Muscle layer of duodenum (tissue), 2 donors: ENCODE data around the gene HCCS.
A peak's percentile ranks its signal among the peaks of the same experiment; 100 is the strongest.

Source experiments
- H3K27ac ChIP-seq: one replicate; pipeline ENCODE4 v1.7.0; 2013; ENCODE audit warnings: mild to moderate bottlenecking, low read length
- H3K27me3 ChIP-seq: one replicate; pipeline ENCODE4 v1.7.0; 2013; ENCODE audit warnings: low read depth, mild to moderate bottlenecking, control low read depth, low read length
- H3K36me3 ChIP-seq, 2 donors: one replicate each; pipeline ENCODE4 v1.7.0; 2013; ENCODE audit warnings: low read length in 2 of 2, control low read depth in 1 of 2, mild to moderate bottlenecking in 1 of 2; ENCODE audit not compliant: insufficient read depth in 2 of 2, control insufficient read depth in 1 of 2
- H3K4me1 ChIP-seq, 2 donors: one replicate each; pipeline ENCODE4 v1.7.0; 2013; ENCODE audit warnings: low read length in 2 of 2, mild to moderate bottlenecking in 2 of 2, control low read depth in 1 of 2, moderate library complexity in 1 of 2; ENCODE audit not compliant: insufficient read depth in 2 of 2, control insufficient read depth in 1 of 2
- H3K4me3 ChIP-seq, 2 donors: one replicate each; pipeline ENCODE4 v1.7.0; 2013; ENCODE audit warnings: low read length in 2 of 2, low read depth in 1 of 2, mild to moderate bottlenecking in 1 of 2
- H3K9me3 ChIP-seq, 2 donors: one replicate each; pipeline ENCODE4 v1.7.0; 2013; ENCODE audit warnings: low read length in 2 of 2, control low read depth in 1 of 2, mild to moderate bottlenecking in 1 of 2; ENCODE audit not compliant: control insufficient read depth in 1 of 2
- donor health status: healthy.

HCCS gene

DNA sequence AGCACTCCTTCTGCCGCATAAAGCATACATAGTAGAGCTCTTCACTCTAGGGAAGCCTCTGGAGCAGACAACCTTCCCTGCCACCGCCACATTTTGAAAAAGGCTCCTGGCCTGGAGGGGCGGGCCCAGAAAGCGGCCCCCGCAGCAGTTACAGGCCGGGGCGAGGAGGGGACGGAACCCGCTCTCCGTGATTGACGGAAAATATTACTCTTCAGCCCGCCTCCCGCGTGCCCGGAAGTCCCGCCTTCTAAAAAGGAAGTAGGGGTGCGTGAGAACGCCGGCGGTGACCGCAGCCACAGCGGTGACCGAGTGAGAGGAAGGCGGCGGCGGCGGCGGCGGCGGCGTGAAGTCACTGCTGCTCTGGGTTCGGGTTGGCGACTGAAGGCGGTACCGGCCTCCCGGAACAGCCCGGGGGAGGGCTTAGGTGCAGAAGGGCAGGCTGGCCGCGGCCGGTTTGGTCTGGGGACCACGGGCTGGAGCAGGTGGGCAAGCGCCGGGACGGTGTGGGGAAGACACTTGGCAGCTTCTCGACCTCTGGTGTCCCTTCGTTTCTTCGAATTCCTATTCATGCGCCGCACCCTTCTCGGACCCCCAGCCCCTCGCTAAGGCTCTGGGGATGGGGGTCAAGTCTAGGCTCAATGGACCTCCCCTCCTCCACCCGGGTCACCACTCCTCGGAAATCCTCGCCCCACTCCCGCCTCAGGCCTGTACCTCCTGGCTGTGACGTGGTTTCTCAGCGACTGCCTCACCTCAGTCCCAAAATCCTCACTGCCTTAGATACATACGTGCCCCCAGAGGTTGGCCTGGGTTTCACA is at the start of gene HCCS:
Gene HCCS, plus strand, starts transcription at position 296 of the 815 bp plus-strand sequence. CDS start 729 bp downstream, outside the sequence.
- Histone ChIP-seq H3K9me3 (no peaks in the 10 kb centered on the region), H3K4me3 (peak within 1 kb of the TSS; percentile 68 to 76), H3K27ac (peak within 1 kb of the TSS; percentile 87), H3K36me3 (peaks cover 15% of the 10 kb centered on the region in 2 donors), H3K4me1 (peaks cover 9 to 28% of the 10 kb centered on the region in 2 donors), H3K27me3 (no peaks in the 10 kb centered on the region)

DNA sequence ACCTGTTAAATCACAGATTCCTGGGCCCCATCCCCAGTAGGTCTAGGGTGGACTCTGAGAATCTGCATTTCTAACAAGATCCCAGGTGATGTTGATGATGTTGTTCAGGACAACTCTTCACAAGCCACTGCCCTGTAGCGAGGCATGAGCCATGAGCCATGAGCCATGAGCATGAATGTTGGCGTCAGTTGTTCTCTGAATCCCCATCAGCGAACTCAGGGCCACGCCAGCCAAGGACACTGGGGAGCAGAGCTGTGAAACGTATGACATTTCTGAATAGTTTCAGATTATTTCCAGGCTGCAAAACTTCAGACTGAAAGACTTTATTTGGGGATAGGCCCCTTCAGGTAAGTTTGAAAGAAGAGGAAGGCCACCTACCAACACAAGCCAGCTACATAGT is 46.9 kb upstream of the HCCS start:
- H3K4me3 ChIP-seq: no peak overlapping the region
- no peaks in the 10 kb centered on the region for H3K9me3 ChIP-seq

DNA sequence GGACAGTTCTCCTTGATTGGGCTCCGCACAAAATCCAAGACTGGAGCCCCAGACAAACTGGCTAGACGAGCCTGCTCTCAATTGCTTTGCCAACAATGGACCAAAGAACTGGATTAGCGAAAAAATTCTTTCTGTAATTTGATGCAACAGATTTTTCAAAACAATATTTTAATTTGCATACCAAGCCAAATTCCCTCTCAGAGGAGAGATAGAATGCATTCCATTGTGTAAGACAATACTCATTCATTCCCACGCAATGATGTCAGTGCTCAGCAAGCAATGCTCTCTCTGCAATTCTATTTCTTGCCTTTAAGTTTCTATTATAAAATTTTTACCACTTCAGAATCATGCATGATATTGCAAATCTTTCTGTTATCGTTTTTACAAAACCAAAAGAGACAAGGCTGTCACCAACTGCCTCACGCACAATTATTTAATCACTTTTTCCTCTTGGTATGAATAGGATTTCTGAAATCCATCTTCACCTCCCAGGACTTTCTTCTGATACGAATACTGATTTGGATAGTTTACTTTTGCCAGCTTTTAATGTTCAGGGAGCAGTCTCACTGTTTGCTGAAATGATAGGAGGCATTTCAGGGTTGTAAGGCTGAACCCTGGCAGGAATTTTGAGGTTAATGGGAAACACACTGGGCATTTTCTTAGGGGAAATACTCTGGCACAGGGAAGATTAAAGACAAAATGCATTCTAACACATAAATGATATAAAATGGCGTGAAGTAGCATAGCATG is 46.1 kb upstream of the HCCS start:
- Histone ChIP-seq H3K4me1 (peaks cover 0 to 4% of the 10 kb centered on the region in 2 donors), H3K27me3 (no peaks in the 10 kb centered on the region), H3K36me3 (no peaks in the 10 kb centered on the region), H3K4me3 (no peak overlapping the region), H3K9me3 (no peaks in the 10 kb centered on the region), H3K27ac (no peak overlapping the region)

More for the DNA sequence above, 46.9 kb upstream of the HCCS start:
- H3K4me1 ChIP-seq: peaks cover 0 to 4% of the 10 kb centered on the region in 2 donors
- no peaks in the 10 kb centered on the region for H3K36me3 ChIP-seq
- no peaks in the 10 kb centered on the region for H3K27me3 ChIP-seq
- no peak overlapping the region for H3K27ac ChIP-seq

DNA sequence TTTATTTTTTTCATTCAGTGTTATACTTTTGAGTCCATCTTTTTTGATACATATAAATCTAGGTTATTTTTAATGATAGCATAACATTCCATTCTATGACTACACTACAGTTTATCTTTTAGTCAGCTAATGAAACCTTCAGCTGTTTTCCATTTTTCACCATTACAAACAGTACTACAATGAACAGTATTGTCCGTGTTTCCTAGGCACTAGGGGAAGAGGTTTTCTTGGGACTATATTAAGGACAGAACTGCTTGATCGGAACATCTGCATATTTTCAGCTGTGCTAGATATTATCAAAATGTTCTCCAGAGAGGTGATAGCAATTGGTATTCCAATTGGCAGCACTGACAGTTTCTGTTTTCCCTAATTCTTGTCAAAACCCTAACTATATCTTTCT is 44.3 kb upstream of the HCCS start:
- Histone ChIP-seq H3K36me3 (no peaks in the 10 kb centered on the region), H3K27me3 (no peaks in the 10 kb centered on the region), H3K9me3 (no peaks in the 10 kb centered on the region), H3K4me1 (peaks cover 0 to 4% of the 10 kb centered on the region in 2 donors), H3K27ac (no peak overlapping the region), H3K4me3 (no peak overlapping the region)

DNA sequence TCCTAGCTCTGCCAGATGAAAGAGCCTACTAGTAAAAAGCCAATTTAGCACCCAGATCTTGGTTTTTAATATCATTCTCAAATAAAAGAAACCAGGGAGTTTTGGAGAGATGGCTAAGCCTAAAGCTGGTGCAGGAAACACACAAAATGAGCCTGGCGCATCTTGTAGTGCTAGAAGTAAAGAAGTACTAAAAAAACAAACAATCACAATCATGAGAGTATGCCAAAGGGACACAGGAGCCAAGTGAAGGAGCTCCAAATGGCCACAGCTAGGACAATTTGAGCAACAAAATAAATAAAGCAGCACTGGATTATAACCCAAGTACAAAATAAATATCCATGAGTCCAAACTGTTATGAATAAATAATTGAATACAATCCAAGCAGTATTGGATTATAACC is 37.8 kb upstream of the HCCS start:
- H3K9me3 ChIP-seq: no peaks in the 10 kb centered on the region
- H3K27me3 ChIP-seq: no peaks in the 10 kb centered on the region
- no peak overlapping the region for H3K4me3 ChIP-seq
- no peaks in the 10 kb centered on the region for H3K4me1 ChIP-seq
- no peak overlapping the region for H3K27ac ChIP-seq
- no peaks in the 10 kb centered on the region for H3K36me3 ChIP-seq

DNA sequence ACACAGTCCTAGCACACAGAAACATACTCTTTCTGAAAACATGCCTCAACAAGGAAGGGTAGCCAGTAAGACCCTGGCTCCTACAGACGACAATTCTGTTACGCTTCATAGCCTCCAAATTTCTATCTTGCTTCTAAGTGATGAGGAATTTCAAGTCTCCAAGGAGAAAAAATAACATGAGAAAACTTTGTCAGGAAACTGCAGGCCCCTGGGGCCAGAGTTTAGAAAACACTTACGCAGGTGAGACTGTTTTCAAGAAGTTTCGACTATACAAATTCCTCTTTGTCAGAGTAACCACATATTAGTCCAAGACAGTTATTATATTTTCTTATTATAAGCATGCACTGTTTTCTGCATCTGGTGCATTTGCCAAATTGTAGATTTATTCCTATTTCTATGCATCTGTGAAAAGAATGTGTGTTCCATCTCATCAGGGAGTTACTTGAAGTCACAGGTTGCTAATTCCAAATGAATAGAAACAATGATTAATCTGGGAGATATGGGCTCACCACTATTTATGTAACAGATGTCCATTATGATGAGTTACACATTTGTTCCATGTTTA is 30.3 kb upstream of the HCCS start:
- Histone ChIP-seq H3K27me3 (no peaks in the 10 kb centered on the region), H3K4me1 (no peaks in the 10 kb centered on the region), H3K36me3 (no peaks in the 10 kb centered on the region), H3K4me3 (no peak overlapping the region), H3K9me3 (no peaks in the 10 kb centered on the region), H3K27ac (no peak overlapping the region)

DNA sequence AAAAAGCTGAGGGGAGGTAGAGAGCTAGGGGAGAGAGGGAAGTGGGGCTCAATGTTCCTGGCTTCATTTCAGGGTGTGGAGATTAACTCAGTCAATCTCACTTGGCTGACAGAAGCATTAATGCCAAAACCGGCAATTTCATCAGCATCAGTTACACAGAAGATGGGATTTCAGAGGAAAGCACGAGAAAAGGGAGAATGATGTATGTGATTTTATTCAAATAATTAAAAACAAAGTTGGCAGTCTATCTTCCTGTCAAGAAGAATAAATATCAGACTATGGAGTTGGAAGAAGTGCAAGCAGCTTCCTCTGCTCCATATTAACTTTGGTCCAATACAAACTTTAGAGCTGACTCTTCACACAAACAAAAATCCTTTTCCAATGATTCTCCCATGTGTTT is 29.6 kb upstream of the HCCS start:
- H3K27ac ChIP-seq: no peak overlapping the region
- H3K27me3 ChIP-seq: no peaks in the 10 kb centered on the region
- no peaks in the 10 kb centered on the region for H3K4me1 ChIP-seq
- no peaks in the 10 kb centered on the region for H3K36me3 ChIP-seq
- no peaks in the 10 kb centered on the region for H3K9me3 ChIP-seq
- no peak overlapping the region for H3K4me3 ChIP-seq

DNA sequence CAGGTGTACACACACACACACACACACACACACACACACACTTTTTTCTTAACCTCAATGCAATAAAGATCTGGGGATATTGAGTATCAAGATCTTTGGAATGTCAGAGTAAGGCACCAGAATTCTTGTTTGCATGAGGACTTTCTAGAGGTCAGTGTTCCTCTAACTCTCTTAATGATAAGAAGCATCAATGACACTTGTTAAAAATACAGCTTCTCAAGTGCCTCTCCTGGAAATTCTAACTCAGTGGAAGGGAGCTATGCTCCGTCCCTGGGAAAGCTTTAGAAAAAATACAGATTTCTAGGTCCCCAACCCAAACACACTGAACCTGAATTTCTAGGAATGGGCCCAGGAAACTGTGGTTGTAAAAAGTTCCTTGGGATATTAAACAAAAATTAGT is 25.8 kb upstream of the HCCS start:
- H3K4me1 ChIP-seq: no peaks in the 10 kb centered on the region
- no peak overlapping the region for H3K4me3 ChIP-seq
- no peaks in the 10 kb centered on the region for H3K36me3 ChIP-seq
- no peaks in the 10 kb centered on the region for H3K27me3 ChIP-seq
- H3K27ac ChIP-seq: no peak overlapping the region
- H3K9me3 ChIP-seq: peaks cover 0 to 2% of the 10 kb centered on the region in 2 donors

DNA sequence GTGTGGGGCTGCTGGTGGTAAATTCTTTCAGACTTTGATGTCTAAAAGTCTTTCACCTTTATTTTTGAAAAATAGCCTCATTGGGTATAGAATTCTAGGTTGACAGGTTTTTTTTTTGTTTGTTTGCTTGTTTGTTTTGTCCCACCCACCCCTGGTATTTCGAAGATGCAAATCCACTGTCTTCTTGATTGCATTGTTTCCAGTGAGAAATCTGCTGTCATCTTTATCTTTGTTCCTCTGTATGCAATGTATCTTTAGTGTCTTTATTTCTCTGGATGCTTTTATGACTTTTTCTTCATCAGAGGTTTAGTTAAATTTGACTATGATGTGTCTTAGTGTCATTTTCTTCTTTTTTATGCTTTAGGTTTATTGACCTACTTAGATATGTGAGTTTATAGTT is 21.3 kb upstream of the HCCS start:
- Histone ChIP-seq H3K4me3 (no peak overlapping the region), H3K4me1 (no peaks in the 10 kb centered on the region), H3K36me3 (no peaks in the 10 kb centered on the region), H3K27ac (no peak overlapping the region), H3K9me3 (peaks cover 0 to 9% of the 10 kb centered on the region in 2 donors), H3K27me3 (no peaks in the 10 kb centered on the region)

DNA sequence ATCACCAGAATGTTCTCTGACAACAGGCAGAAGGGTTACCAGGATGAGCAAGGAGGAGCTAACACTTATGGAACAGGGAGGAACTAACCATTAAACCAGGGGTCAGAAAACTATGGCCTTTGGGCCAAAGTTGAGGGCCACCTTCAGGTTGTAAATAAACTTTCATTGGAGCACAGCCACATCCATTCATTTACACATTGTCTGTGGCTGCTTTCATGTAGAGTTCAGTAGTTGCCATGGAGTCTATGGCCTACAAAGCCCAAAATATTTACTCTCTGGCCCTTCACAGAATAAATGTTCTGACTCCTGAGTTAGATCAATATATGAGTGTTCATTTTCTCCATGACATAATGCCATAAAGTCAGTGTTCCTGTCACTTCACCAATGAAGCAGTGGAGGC is 13.2 kb upstream of the HCCS start:
- Histone ChIP-seq H3K27ac (no peak overlapping the region), H3K27me3 (no peaks in the 10 kb centered on the region), H3K36me3 (no peaks in the 10 kb centered on the region), H3K4me1 (peaks cover 0 to 5% of the 10 kb centered on the region in 2 donors), H3K4me3 (no peak overlapping the region), H3K9me3 (no peaks in the 10 kb centered on the region)

DNA sequence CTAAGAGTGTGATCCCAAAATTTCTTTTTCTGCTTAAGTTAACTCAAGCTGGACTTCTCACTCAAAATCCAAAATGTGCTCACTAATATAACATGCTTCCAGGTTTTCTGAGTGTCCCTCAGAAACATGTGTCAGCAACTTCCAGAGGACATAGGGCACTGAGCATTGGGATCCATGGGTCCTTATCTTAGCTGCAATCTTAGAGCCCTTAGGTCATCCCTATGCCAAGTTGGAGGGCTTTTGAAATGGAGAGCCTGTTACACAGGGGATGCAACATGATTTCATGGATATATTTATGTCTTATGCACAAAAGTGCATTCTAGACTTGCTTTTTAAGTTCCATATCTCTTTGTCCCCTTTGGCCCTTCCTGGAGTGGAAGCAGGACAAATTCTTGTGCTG is 11.7 kb upstream of the HCCS start:
- no peak overlapping the region for H3K27ac ChIP-seq
- no peak overlapping the region for H3K4me3 ChIP-seq
- H3K27me3 ChIP-seq: no peaks in the 10 kb centered on the region
- H3K4me1 ChIP-seq: peaks cover 0 to 5% of the 10 kb centered on the region in 2 donors
- no peaks in the 10 kb centered on the region for H3K9me3 ChIP-seq
- no peaks in the 10 kb centered on the region for H3K36me3 ChIP-seq
